LHCN-M2 (cell line): Measurements from ENCODE around the gene L3MBTL1. TPM values are rescaled to one million over a fixed set of nuclear protein-coding genes. Genes with fewer than 3 reads are reported as not detected.

Experiments used
- DNase-seq: peaks from one replicate; pipeline ENCODE4 v3.0.0-alpha.2; 2012; ENCODE audit warnings: low read depth
- total RNA-seq: library from RNA; depleted of rRNA; stranded (reverse); fragments of >200 nt; gene quantifications from 2 replicates; pipeline ENCODE4 v1.2.3, GENCODE V29; 2014

Gene L3MBTL1
- total RNA-seq, 1 experiment from 2014 or later = 2.8 TPM

DNA sequence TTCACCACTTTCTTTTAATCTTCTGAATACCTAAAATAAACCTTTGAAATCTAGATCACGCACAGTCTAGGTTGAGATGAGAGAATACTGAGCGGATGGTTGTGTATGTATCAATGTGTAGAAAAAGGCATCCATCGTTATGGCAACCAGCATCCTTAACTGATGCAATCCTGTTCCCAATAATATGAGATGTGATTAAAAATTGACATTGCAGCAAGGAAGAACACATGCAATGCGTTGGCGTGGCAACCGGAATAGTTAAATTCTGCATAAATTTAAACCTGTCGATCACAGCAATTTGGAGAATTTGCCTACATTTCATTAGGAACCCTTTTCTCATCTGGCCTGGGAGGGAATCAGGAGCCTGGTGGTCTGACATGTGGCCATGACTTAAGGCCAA, 1.3 kb upstream of the L3MBTL1 start:
- no peak for DNase-seq

DNA sequence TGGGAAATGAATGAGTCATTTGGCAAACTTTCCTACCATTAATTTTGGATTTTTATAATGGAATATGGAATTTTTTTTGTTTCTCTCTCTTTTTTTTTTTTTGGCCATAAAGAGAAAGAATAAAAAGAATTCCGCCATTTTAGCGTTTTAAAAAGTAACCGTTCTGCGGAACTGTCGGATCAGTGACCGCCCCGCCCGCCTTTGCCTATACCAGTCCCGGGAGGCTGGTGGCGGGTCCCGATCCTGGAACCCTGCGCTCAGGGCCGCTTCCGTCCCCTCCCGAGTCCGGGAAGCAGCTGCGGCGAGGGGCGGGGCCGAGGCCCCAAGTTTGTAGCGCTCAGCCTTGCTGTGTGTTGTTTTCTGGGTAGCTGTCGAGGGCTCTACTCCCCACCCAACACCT, 609 bp downstream of the L3MBTL1 start:
- DNase-seq = no peak

DNA sequence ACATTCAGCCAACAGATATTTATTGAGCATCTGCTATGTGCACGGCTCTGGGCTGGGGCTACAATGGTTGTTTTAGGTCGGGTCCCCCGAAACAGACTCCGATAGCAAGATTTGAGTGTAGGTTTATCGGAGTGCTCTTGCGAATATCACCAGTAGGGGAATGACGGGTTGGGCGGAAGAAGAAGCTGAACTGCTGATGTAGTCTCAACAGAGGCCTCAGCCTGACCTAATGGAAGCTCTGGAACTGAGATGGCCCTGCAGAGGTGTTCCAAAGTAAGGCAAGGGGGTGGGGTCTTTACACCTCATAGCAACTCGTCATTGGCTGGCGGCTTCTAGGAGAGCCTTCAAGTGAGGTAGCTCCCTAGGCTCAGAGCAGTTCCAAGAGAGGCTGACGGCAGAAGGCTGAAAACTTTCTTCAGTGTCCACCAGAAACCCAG, 1.1 kb downstream of the L3MBTL1 start:
- no peak for DNase-seq

DNA sequence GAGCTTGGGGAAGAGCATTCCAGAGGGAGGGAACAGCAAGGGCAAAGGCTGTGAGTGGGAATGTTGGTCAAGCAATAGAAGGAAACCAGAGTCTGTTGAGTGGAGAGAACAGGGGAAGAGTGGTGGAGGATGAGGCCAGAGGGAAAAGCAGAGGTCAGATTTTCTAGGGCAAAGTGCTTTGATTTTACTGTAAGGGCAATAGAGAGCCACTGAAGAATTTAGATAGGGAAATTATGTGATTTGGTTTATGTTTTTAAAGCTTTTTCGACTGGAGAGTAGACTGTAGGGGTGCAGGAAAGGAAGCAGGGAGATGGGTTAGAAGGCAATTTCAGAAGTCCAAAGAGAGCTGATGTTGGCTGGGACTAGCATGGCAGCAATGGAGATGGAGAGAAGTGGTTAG, 4.4 kb downstream of the L3MBTL1 start:
- no peak for DNase-seq

DNA sequence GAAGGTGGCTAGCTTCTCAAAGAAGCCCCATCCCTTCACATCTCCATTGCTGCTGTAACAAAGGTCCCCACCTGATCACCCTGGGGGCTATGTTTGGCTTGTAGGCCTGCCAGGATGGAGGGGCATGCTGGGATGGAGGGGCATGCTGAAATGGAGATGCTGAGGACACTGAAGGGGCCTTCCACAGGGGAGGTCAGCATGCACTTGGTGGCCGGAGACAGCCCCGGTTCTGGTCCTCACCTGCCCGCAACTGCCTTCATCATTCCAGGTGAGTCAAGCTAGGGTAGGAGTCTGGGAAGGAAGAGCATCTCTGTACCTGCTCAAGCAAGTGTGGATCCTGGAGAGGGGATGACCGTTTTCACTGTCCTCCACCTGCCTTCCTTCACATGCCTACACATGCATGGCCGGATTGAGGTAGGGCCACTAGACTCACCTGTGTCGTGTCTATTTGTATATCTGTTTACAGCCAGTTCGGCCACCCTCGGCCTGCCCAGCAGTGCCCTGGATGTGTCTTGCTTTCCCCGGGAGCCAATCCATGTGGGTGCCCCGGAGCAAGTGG, 6.0 kb downstream of the L3MBTL1 start:
- no peak for DNase-seq

DNA sequence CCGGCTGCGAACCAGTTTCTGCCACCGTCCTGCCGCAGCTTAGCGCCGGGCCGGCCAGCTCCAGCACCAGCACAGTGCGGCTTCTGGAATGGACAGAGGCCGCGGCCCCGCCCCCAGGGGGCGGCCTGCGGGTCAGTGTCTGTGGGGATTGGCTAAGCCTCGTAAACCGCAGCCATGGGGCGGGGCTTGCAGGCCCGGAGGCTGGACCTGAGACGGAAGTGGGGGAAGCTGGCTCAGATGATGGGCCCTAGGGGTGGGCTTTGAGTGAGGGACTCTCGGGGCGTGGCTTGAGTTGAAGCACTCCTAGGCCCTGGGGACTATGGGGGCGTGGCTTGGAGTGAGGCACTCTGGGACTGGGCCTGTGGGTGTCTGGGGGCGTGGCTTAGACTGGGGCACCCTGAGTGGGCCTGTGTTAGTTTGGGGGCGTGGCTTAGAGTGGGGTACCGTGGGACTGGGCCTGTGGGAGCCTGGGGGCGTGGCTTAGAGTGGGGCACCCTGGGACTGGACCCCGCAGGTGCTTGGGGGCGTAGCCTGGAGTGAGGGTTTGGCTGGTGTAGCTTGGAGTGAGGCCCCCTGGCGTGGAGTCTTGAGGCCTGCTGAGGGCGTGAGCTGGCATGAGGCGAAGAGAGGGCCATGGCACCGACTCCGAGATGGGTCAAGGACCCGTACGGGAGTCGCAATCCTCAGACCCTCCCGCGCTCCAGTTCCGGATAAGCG, 6.6 kb downstream of the L3MBTL1 start:
- DNase-seq = peak; percentile 97

DNA sequence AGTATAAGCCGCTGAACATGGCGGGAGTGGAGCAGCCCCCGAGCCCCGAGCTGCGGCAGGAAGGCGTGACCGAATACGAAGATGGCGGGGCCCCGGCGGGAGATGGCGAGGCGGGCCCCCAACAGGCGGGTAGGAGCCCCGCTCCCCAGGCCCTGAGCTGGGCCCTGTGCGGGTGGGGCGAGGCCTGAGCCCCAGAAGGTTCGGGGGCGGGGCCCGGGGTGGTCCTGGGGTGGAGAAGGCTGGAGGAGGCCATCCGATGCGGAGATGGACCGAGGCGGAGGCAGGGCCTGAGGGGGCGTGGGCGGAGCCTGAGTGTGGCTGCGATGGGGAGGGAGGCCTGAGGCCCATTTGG, 7.1 kb downstream of the L3MBTL1 start:
- no peak for DNase-seq

DNA sequence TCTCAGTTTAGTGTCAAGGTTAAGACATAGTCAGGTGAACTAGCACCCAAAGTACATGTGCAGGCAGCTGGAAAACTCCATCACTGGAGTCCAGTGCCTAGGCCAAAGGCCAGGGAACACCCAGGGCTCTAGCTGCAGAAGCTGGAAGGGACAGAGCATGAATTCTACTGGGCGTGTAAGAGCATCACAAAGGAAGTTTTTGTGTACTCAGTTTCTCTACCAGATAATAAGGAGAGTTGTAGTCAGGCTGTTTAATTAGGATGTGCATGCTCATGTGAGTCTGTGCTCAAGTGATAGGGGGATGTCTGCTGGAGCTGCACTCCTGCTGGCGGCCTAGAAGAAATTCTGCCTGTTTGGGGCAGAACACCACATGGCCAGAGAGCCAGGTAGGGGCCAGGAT, 8.1 kb downstream of the L3MBTL1 start:
- DNase-seq = no peak

DNA sequence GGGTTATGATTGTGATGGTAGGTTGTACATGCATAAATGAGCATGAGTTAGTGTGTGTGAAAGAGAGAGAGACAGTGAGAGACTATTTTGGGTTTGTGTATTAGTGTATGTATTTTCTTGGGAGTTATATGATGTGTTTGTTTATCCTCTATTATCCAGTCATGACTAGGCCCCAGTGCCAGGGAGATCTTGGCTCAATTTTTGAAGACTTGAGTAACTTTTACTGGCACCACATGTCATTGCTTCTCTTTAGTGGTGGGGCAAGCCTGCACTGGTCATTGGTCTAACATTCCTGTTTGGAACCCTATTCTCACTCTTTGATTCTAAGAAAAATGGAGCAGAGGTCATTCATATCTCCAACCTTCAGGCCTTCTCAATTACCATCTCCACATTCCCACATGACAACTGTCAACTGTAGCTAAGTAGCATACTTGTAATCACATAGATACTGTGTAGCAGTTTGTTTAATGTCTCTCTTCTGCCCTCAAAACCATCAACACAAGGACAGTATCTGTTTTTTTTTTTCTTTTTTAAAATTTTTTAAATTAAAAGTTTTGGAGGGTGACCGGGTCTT, 8.8 kb downstream of the L3MBTL1 start:
- no peak for DNase-seq

DNA sequence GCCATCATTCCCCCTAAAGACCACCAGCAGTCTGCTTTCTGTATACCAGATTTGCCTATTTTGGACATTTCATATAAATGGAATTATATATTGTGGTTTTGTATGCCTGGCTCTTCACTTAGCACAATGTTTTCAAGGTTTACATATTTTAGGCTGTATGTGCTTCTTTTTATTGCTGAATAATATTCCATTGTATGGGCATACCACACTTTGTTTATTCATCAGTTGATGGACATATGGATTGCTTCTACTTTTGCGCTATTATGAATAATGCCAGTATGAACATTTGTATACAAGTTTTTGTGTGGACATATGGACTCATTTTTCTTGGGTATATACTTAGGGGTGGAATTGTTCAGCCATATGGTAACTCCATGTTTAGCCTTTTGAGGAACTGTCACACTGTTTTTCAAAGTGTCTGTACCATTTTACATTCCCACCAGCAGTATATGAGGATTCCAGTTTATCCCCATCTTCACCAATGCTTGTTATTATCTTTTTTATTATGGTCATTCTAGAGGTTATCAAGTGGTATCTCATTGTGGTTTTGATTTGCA, 12.7 kb downstream of the L3MBTL1 start:
- no peak for DNase-seq

DNA sequence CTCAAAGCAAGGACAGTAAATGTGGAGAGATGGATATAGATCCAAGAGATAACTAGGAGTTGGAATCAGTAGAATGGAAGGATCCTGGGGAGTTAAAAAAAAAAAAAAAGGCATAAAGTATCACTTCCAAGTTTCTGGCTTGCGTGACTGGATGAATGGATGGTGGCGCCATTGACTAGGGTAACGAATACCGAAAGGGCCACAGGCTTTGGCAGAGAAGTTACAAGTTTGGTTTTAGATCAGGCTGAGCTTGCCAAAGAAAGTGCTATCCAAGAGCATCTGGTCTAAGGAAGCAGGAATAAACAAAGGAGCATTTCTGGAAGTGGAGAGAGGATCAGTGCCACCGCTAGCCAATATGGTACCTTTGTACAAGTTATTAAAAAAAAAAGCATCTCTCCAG, 17.5 kb downstream of the L3MBTL1 start:
- no peak for DNase-seq

DNA sequence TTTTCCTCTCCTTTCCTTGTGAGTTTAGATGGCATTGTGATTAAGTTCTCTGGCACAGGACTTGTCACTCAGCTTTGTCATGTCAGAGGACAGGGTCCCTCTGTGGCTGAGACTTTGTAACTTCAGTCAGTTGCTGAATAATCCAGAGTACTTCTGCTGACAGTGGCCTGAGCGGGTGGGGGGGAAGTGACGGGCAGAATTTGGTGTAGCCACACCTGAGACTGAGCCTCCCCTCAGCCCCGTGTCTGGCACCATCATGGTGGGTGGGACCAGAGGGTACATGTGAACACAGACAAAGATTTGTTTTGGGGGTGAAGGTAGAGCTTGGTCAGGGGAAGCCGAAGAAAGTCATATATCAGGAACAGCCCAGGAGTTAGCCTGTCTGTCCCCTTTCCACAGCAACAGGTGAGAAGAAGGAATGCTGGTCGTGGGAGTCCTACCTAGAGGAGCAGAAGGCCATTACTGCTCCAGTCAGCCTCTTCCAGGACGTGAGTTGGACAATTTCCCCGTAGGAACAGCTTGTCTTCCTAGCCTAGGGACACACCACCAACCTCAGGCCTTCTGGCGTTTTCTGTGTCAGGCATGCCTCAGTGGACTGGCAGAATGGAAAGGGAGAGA, 20.9 kb downstream of the L3MBTL1 start:
- DNase-seq = no peak

DNA sequence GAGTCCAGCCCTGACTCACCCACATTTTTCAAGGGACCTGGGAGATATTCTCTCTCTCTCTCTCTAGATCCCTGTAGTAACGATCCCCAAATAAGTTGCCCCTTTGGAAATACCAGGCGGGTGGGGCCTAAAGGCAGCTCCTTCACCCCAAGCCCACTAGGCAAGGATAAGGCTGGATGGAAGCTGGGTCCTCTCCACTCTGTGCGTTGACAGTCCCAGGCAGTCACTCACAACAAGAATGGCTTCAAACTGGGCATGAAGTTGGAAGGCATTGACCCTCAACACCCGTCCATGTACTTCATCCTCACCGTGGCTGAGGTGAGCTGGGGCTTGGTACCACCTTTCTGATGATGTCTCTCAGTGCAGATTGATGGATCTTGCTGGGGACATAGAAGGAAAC, 21.6 kb downstream of the L3MBTL1 start:
- DNase-seq = no peak

DNA sequence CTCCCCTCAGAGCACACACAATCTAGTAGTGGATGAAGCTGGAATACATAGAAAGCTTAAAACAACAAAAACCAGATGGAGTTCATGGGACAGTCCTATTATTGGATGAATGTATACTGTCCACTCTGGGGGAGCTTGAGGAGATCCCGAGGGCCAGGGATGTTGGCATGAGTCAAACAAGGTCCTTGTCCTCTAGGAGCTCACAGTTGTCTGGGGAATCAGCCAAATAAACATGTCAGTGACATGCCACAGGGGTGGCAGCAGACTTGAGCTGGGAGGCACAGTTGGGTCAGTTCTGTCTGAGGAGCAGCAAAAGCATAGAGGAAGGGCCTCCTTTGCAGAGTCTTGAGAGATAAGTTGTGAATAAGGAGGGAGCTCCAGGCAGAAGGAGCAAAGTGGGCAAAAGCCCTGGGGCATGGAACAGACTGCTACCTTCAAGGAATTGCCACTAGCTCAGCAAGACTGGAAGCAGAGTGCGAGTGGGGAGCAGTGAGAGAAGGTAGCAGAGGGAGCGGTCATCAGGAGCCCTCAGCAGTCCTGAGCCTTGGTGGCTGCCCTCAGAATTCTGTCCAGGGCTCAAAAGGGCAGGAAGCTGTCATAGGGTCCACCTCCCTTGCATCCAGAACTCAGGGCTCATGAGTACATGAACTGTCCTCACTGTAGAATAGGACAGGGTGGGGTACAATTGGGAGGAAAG, 22.1 kb downstream of the L3MBTL1 start:
- DNase-seq = no peak

DNA sequence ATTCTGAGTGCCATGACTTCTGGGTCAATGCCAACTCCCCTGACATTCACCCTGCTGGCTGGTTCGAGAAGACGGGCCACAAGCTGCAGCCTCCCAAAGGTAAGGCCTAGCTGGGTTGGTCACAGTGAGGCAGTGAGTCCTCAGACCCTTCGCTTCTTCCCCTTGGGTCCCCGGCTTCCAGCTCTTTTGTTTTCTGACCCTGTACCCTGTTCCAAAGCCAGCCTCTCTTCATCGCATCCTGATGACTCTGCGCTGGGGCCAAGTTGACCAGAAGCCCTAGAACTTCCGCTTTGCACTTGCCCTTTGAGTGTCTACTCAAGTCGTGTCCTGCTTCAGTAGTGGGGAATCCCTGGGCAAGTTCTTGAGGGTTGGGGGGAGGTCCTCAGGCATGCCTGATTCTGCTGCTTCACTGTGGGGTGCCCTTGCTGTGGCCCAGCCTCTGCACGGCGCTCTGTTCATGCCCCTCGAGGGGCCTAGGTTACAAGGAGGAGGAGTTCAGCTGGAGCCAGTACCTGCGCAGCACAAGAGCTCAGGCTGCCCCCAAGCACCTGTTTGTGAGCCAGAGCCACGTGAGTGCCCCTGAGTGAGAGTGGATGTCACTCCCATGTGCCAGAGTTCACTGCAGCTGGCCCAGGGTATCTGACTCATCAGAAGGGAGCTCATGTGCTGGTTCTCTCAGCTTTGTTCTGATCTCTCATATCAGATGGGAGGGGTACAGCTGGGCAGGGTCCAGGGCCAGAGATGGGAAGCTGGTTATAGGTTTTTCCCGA, 23.0 kb downstream of the L3MBTL1 start:
- peak; percentile 78 for DNase-seq

DNA sequence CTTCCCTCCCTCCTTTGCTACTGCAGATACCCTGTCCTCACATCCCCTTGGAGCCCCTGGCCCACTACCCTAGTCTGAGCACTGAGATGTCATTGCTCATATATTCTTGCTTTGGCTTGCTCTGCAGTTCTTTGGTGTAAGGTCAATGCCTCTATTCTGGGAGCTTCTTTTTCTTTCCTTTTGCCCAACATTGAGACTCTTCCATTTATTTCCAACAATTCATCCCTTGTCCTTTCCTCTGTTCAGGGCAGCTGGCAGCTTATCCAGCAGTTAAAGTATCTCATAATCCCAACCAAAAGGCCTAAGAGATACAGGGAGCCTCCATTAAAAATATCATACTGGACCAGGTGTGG, 23.6 kb downstream of the L3MBTL1 start:
- no peak for DNase-seq

DNA sequence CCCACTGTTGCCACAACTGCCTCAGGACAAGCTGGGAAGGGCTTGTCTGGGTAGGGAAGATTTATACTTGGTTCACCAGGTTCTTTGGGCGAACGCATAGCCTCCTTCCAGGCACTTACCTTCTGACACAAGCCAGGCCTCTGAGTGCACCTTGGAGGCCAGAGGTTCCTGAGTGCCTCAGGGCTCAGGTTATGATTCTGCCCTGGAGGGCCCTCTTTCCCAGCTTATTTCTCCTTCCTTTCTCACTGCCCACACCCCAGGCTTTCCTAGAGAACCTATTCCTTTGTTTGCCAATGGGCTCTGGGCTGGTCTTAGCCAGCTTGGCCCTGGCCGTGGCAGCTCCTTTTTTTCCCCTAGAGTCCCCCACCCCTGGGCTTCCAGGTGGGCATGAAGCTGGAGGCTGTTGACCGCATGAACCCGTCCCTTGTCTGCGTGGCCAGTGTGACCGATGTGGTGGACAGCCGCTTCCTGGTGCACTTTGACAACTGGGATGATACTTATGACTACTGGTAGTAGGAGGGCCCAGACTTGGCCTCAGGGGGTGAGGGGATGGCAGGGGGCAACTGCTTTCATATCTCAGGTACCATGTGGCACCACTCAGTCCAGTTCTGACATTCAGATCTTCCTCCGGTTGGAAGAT, 25.0 kb downstream of the L3MBTL1 start:
- no peak for DNase-seq

DNA sequence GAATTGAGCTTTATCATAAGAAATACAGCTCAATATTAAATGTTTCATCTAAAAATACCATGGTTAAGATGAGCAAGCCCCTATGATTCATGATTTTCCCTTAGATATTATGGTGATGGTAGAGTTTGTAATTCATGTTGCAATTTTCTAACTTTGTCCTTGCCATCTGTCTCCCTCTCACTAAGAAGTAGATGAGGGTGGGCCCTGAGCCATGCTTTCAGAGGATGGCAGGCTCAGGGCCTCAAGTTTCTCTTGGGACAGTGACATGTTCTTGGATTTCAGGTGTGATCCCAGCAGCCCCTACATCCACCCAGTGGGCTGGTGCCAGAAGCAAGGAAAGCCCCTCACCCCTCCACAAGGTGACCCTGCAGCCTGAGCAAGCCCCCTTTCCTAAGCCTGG, 25.6 kb downstream of the L3MBTL1 start:
- DNase-seq = peak; percentile 78

DNA sequence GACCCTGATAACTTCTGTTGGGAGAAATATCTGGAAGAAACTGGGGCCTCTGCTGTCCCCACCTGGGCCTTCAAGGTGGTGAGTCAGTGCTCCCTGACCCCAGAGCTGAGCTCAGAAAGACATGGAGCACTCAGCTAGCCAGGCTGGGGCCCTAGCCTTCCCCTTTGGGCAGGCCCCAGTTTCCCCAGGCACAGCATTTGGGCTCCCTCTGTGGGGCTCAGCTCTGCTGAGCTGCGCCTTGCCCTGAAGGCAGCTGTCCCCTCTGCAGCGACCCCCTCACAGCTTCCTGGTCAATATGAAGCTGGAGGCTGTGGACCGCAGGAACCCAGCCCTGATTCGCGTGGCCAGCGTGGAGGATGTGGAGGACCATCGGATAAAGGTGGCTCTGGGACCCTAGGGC, 26.5 kb downstream of the L3MBTL1 start:
- DNase-seq = no peak

DNA sequence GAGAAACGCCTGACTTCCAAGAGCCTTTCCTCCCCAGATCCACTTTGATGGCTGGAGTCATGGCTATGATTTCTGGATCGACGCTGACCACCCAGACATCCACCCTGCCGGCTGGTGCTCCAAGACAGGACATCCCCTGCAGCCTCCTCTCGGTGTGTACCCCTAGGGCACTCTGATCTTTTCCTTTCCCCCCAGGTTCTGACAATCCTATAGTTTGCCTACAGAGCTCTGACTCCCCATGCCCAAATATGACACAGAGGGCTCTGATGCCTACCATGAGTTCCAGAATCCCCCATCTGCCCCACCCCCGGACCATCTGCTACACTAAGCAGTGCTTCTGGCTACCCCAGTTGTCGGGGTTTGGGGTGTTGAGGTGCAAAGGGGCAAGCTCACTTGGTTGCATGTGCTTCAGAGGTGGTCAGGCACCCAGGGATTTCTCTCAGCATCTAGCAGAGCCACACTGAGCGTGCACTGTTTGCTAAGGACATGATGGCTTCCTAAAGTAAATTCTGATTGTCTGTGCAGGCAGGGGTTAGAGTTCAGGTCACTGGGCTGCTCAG, 27.4 kb downstream of the L3MBTL1 start:
- no peak for DNase-seq
